Endothelial cell (in vitro differentiated cells): Measurements from ENCODE around the gene MARCHF2. TPM values are rescaled to one million over a fixed set of nuclear protein-coding genes. Genes with fewer than 3 reads are reported as not detected.

Experiments
- DNase-seq: peaks from one replicate; pipeline ENCODE4 v3.0.0; 2021; ENCODE audit warnings: low spot score
- H3K27ac Mint-ChIP-seq: one replicate; pipeline ENCODE4 v1.8.0; 2021; ENCODE audit warnings: mixed read lengths, inconsistent platforms; ENCODE audit not compliant: unreplicated experiment
- H3K27me3 Mint-ChIP-seq: one replicate; pipeline ENCODE4 v1.8.0; 2021; ENCODE audit warnings: mild to moderate bottlenecking, moderate library complexity, mixed read lengths, inconsistent platforms; ENCODE audit not compliant: unreplicated experiment
- H3K36me3 Mint-ChIP-seq: one replicate; pipeline ENCODE4 v1.8.0; 2021; ENCODE audit warnings: mild to moderate bottlenecking, low read depth, mixed read lengths, inconsistent platforms; ENCODE audit not compliant: unreplicated experiment
- H3K4me1 Mint-ChIP-seq: one replicate; pipeline ENCODE4 v1.8.0; 2021; ENCODE audit warnings: mild to moderate bottlenecking, mixed read lengths, inconsistent platforms; ENCODE audit not compliant: unreplicated experiment
- H3K4me3 Mint-ChIP-seq: one replicate; pipeline ENCODE4 v1.8.0; 2021; ENCODE audit warnings: mild to moderate bottlenecking, mixed read lengths, inconsistent platforms; ENCODE audit not compliant: unreplicated experiment
- H3K9me3 Mint-ChIP-seq: one replicate; pipeline ENCODE4 v1.8.0; 2021; ENCODE audit warnings: mixed read lengths, inconsistent platforms; ENCODE audit not compliant: unreplicated experiment
- CTCF ChIP-seq: fragments of 200-600 bp; sonication (generic); IDR thresholded peaks from one replicate; pipeline ENCODE4 v1.5.0; 2021; ENCODE audit warnings: antibody characterized with exemption; ENCODE audit not compliant: unreplicated experiment
- total RNA-seq: library from RNA; stranded (reverse); fragmentation: NEBNext Ultra II Directional; extraction: Animal tissue kit (Norgen Biotek cat#: 25700); gene quantifications from one replicate; pipeline ENCODE4 v1.2.1, GENCODE V29; 2021; ENCODE audit not compliant: unreplicated experiment

MARCHF2 gene
- total RNA-seq, 1 donor from 2014 or later: 58.2 TPM

GRCh38 chr19:8459095-8459494 lies 46.0 kb downstream of the MARCHF2 start:
- peaks cover 16% of the 10 kb centered on the region for H3K4me1 Mint-ChIP-seq
- H3K27ac Mint-ChIP-seq: no peak overlapping the region
- H3K27me3 Mint-ChIP-seq: no peaks in the 10 kb centered on the region
- no peak for DNase-seq
- no peaks in the 10 kb centered on the region for H3K9me3 Mint-ChIP-seq
- no peak overlapping the region for H3K4me3 Mint-ChIP-seq
- no peak for TF ChIP-seq CTCF
- peaks cover 22% of the 10 kb centered on the region for H3K36me3 Mint-ChIP-seq

- no peak for DNase-seq
- H3K27me3 Mint-ChIP-seq: no peaks in the 10 kb centered on the region
- no peak overlapping the region for H3K27ac Mint-ChIP-seq
- no peak for TF ChIP-seq CTCF
- H3K36me3 Mint-ChIP-seq: peaks cover 19% of the 10 kb centered on the region
- no peak overlapping the region for H3K4me3 Mint-ChIP-seq
- no peaks in the 10 kb centered on the region for H3K9me3 Mint-ChIP-seq
- H3K4me1 Mint-ChIP-seq: peaks cover 10% of the 10 kb centered on the region
Observed at GRCh38 chr19:8459520-8460270, 46.6 kb downstream of the MARCHF2 start.

DNA sequence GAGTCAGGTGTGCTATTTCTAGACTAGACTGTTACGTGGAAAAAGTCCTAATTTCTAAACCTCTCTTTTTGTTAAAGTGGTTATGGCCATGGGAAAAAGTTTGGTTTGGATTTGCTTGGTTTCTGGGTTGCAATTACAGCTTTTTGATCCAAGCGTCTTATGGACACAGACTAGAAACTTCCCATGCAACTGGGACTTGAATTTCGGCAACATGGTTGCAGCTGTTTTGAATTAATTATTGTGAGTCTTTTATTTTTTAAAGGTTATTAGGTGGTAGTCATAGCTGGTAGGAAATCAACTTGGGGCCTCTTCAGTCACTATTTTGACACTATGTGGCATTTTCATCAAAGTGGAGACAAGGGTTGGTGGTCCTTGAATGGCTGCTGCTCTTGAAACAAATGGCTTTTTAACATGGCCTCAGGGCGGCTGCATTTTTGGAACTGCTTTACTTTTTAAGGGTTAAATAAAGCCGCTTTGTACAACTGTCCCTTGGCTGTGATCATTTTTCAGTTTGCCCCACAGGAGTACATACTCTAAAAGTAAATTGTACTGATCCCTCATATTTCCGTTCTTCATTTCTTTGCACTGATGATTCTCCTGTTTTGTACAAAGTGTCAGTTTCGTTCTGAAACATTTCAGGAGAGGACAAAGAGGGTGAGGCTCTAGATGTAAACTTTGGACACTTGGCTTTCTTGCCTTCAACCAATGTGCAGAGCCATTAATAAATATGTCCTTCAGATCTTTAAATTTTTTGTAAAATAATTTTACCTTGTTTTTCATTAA lies 47.6 kb downstream of the MARCHF2 start:
- H3K27ac Mint-ChIP-seq: no peak overlapping the region
- no peak overlapping the region for H3K4me3 Mint-ChIP-seq
- DNase-seq: no peak
- no peak for TF ChIP-seq CTCF
- H3K36me3 Mint-ChIP-seq: peaks cover 24% of the 10 kb centered on the region
- H3K9me3 Mint-ChIP-seq: no peaks in the 10 kb centered on the region
- peaks cover 8% of the 10 kb centered on the region for H3K4me1 Mint-ChIP-seq
- H3K27me3 Mint-ChIP-seq: no peaks in the 10 kb centered on the region

DNA sequence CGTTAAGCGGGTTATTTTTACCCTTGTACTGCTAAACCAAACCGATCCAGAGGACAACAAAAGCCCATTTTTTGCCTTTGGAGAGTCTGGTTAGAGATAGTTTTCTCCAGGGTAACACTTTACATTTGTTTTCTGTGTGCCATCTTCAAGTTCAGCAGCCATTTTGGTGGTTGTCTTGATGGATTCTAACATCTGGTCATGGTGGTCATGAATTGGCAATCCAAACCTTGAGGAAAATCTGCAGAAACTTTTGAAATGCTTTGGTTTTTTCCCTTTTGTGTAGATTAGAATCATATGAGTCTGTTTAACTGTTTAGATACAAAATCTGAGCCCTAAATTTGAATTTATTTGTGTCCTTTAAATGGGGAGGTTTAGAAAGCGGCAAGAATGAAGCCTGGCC lies 48.3 kb downstream of the MARCHF2 start:
- no peak for DNase-seq
- Mint-ChIP-seq H3K27ac (no peak overlapping the region), H3K36me3 (peaks cover 27% of the 10 kb centered on the region), H3K9me3 (no peaks in the 10 kb centered on the region), H3K4me3 (no peak overlapping the region), H3K4me1 (peaks cover 11% of the 10 kb centered on the region), H3K27me3 (no peaks in the 10 kb centered on the region)
- no peak for TF ChIP-seq CTCF

DNA sequence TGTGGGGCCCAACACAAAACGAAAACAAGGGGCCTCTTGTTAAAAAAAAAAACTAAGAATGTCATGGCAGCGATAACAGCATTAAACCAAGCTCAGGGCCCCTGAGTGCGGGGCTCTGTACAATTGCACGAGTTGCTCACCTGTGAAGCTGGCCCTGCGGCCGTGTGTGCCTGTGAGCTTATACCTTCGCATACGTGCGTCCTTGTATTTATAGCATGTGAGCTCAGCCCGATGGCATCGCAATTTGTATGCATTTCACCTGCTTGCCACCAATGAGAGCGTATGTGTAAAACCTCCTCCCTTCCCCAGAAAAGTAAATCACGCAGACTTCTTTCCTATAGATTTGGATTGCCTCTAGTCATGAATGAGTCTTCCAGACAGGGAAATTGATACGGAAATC lies 48.8 kb downstream of the MARCHF2 start:
- TF ChIP-seq CTCF: no peak
- DNase-seq: no peak
- Mint-ChIP-seq H3K4me3 (no peak overlapping the region), H3K27ac (no peak overlapping the region), H3K9me3 (no peaks in the 10 kb centered on the region), H3K4me1 (peaks cover 14% of the 10 kb centered on the region), H3K27me3 (no peaks in the 10 kb centered on the region), H3K36me3 (peaks cover 27% of the 10 kb centered on the region)
